Lower leg skin (tissue), 4 donors: ENCODE measurements around the gene DLG2. TPM values are rescaled to one million over a fixed set of nuclear protein-coding genes. Genes with fewer than 3 reads are reported as not detected.

Source experiments
- DNase-seq, 2 donors: peaks; one replicate each; pipeline ENCODE4 v3.0.0-alpha.2; 2019; ENCODE audit warnings: low spot score in 2 of 2
- H3K4me3 ChIP-seq: fragments of 200-600 bp; sonication (generic); 2 replicates; pipeline ENCODE4 v1.5.1; 2017; ENCODE audit warnings: mild to moderate bottlenecking, low read depth; ENCODE audit not compliant: poor library complexity, severe bottlenecking
- POLR2A ChIP-seq, 2 donors: fragments of 450-650 bp; IDR thresholded peaks; one replicate each; pipeline ENCODE4 v1.6.1; 2016 to 2017; ENCODE audit warnings: antibody characterized with exemption in 2 of 2, mild to moderate bottlenecking in 1 of 2, moderate library complexity in 1 of 2
- WGBS, 2 donors: methylation state at CpG; one replicate each; pipeline ENCODE4 v1.1.5; 2018; 5-methylcytosine and 5-hydroxymethylcytosine counted together
- intact Hi-C: fragments of 100-400 bp; cut with DNase I; formaldehyde crosslinking; loops from one replicate; pipeline ENCODE4 v1.15.0; 2023; ENCODE audit warnings: low total_unique reads
- total RNA-seq, 4 donors: library from RNA; depleted of rRNA; stranded (reverse); fragments of >200 nt; gene quantifications; one replicate each; pipeline ENCODE4 v1.1.0, GENCODE V29; 2016
- TF ChIP-seq, protein P1 (sequence below), 3 donors: fragments of 450-650 bp; IDR thresholded peaks; one replicate each; pipeline ENCODE4 v1.5.1; 2016; ENCODE audit warnings: antibody characterized with exemption in 3 of 3, mild to moderate bottlenecking in 3 of 3, moderate library complexity in 2 of 3

Gene DLG2
- total RNA-seq, 4 donors from 2014 or later = 37.6 to 68.3 (median 46.0) TPM

DNA sequence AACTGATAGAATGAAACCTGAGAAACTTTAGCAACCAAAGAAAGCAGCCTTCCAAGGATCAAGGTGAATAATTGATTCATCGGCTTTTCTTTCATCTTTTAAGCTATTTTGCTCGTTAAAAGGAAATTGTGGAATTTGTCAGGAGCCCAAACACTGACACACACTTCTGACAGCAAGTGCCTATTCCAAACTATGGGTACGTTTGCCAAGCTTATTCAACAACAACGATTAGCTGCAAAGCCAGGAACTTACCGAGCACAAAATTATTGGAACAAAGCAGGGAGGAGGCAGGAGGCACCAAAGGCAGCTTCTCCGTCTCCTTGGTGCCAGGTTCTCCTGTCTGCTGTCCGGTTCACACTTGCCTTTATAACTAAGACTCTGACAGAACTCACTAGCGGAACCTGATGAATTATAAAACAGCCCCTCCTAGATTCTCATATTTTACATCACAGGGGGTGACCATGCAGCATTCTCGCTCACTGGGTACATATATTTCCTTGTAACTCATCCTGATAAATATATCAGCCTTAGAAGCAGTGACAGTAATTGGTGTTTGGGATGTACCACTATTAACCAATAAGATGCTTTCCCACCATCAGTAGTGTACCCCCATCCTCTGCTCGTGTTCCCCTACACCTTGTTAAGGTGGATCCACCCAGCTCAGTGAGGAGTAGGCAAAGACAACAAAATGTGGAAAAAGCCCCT lies 1945.1 kb downstream of the DLG2 start:
- DNase-seq = no peak

DNA sequence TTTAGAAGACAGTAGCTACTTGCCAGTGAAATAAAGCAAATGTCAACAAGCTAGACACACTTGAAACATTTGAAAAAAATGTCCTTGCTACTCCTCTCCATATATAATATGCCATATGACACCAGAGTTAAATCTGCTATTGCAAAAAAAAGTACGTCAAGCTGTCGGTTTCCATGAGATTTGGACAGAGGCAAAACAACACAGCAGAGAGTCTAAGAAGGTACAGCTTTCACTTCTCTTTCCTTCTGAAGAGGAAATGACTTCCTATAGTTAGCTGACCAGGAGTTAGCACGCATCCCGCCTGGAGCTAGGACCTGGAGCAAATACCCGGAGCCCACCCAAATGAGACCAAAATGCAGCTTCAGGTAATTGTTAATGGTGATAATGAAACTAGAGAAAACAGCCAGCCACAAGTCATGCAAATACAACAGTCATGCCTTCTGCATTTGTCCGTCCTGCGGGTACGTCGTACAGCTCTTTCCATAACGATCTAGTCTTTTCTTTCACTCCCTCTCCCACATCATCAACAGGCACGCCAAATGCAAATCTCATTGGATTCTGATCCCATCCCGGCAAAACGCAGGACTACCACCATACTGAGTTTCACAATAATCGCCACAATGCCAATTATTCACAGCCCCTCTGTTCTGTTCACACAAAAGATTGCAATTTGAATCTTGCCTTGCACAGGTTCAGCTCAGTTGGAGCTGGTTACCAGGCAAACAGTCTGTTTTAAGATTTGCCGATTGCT lies 1945.9 kb downstream of the DLG2 start:
- no peak for DNase-seq
- intact Hi-C loops = no loop called here
- H3K4me3 ChIP-seq = no peak overlapping the region
- TF ChIP-seq, protein P1, sequence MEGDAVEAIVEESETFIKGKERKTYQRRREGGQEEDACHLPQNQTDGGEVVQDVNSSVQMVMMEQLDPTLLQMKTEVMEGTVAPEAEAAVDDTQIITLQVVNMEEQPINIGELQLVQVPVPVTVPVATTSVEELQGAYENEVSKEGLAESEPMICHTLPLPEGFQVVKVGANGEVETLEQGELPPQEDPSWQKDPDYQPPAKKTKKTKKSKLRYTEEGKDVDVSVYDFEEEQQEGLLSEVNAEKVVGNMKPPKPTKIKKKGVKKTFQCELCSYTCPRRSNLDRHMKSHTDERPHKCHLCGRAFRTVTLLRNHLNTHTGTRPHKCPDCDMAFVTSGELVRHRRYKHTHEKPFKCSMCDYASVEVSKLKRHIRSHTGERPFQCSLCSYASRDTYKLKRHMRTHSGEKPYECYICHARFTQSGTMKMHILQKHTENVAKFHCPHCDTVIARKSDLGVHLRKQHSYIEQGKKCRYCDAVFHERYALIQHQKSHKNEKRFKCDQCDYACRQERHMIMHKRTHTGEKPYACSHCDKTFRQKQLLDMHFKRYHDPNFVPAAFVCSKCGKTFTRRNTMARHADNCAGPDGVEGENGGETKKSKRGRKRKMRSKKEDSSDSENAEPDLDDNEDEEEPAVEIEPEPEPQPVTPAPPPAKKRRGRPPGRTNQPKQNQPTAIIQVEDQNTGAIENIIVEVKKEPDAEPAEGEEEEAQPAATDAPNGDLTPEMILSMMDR (IDR thresholded peaks at IDR 0.05) = no peak
- TF ChIP-seq POLR2A (IDR thresholded peaks at IDR 0.05) = no peak
- WGBS, 2 donors = 49 to 62% methylated on average over 15 of the region's 15 CpGs

More for the DNA sequence above, 1945.1 kb downstream of the DLG2 start:
- intact Hi-C loops = no loop called here
- 35 to 38% methylated on average over 10 of the region's 10 CpGs for whole genome bisulfite sequencing, 2 donors
- TF ChIP-seq, protein P1 (IDR thresholded peaks at IDR 0.05) = no peak
- TF ChIP-seq POLR2A (IDR thresholded peaks at IDR 0.05) = no peak
- H3K4me3 ChIP-seq = no peak overlapping the region

DNA sequence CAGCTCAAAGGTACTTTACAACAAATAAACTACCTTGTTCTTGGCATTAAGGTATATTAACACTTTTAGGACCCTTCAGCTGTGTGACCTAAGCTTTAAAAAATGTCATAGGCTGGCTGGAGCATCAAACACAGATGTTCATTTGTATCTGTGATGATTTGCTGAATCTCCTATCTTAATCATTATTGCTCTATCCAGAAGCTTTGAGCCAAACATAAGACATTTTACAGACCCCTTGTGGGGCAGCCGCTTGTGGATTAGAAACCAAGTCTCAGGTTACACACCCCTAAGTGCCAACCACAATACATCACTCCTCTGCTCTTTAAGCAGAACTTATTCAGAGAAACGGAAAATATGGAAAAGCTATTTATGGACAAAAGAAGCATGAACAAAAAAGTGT lies 1946.8 kb downstream of the DLG2 start:
- no peak overlapping the region for H3K4me3 ChIP-seq
- TF ChIP-seq, protein P1 (IDR thresholded peaks at IDR 0.05) = no peak
- TF ChIP-seq POLR2A (IDR thresholded peaks at IDR 0.05) = no peak
- intact Hi-C loops = no loop called here
- DNase-seq = no peak
- WGBS, 2 donors = 60 to 61% methylated on average over 2 of the region's 2 CpGs

DNA sequence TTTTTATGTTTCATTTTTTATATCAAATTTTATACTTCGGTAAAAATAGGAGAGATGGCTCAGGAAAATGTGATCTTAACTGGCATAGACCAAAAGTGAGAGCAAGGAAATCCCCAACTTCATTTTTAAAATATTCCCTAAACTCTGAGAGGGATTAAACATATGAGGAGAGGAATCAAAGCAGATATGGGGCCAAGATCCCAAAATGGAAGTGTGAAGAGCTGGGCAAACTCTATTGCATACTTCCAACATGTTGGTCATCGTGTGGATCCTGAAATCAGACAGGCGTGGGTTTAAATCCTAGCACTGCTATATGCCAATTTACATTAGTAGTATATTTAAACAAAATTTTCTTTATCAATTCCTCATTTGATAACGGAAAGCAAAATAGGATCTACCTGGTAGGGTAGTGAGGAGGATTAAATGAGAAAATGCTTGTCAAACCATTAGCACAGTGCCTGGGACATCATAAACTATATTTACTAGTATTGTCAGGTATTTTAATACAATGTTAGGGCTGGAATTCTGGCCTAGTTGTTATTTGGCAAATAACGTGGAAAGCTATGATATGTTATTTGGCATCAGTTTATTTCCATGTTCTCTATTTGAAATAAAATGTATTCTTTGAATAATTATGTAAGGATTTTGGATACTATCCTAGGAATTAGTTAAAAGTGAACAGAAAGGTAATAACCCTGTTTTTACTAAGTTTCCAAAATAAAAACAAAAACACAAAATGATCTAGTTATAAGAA lies 1948.1 kb downstream of the DLG2 start:
- WGBS, 2 donors = 76 to 83% methylated on average over 5 of the region's 5 CpGs
- no peak for DNase-seq
- no peak overlapping the region for H3K4me3 ChIP-seq
- TF ChIP-seq, protein P1 (IDR thresholded peaks at IDR 0.05) = no peak
- TF ChIP-seq POLR2A (IDR thresholded peaks at IDR 0.05) = no peak
- intact Hi-C loops = no loop called here

DNA sequence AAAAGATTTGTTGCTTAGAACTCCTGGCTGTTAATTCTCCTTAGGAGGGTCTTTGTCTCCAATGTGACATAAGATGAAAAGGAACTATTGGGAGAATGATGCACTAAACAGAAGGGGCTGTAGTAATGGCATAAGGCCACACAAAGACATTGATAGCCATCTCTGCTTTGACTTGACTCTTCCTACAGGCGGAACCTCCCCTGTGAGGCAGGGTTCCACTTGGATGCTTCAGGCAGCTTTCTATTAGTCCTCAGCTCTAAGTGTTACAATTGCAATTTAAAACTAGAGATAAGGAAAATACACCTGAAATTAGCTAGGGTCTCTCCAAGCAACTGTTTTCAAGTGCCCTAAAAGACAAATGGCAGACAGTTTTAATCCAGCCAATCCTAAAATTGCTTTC lies 1949.4 kb downstream of the DLG2 start:
- no peak overlapping the region for H3K4me3 ChIP-seq
- DNase-seq = no peak
- WGBS, 2 donors = 76 to 83% methylated on average over 1 of the region's 1 CpG
- intact Hi-C loops = no loop called here
- TF ChIP-seq, protein P1 (IDR thresholded peaks at IDR 0.05) = no peak
